SK-N-SH (cell line): ENCODE data around the gene TOX2. TPM values are rescaled to one million over a fixed set of nuclear protein-coding genes. Genes with fewer than 3 reads are reported as not detected.

ENCODE experiments used
- CTCF ChIA-PET: fragments of 300-600, 350-600 bp; formaldehyde crosslinking; extraction: SDS; loops from one replicate; lab custom pipeline; 2021; lab: Yijun Ruan, JAX
- POLR2A ChIA-PET: fragments of 350-600 bp; sonication (Branson Sonifier 250); formaldehyde crosslinking; extraction: SDS; loops from one replicate; lab custom pipeline; 2020; ENCODE audit warnings: antibody characterized with exemption, inconsistent platforms; lab: Yijun Ruan, JAX
- DNase-seq: peaks from one replicate; pipeline ENCODE4 v3.0.0; 2012
- H2AFZ ChIP-seq: fragments of 200-600 bp; sonication (generic); 2 replicates; pipeline ENCODE4 v1.8.1; 2016; ENCODE audit warnings: antibody characterized with exemption, mild to moderate bottlenecking, low read depth
- H3F3A ChIP-seq: fragments of 200-600 bp; sonication (generic); replicated peaks from 2 replicates; pipeline ENCODE3; 2016; ENCODE audit warnings: antibody characterized with exemption, mild to moderate bottlenecking; ENCODE audit not compliant: insufficient read depth
- H3K27ac ChIP-seq, 2 experiments: fragments of 200-500 bp in 1 of 2; fragments of 200-600 bp in 1 of 2; sonication (Bioruptor generic) in 1 of 2; sonication (generic), shearing (Covaris generic) in 1 of 2; 2 replicates each; pipeline versions ENCODE4 v1.5.1 to v1.6.1; 2014 to 2016; ENCODE audit warnings: low read depth in 2 of 2, inconsistent platforms in 1 of 2, low read length in 1 of 2, mild to moderate bottlenecking in 1 of 2, mixed read lengths in 1 of 2
- H3K27me3 ChIP-seq: fragments of 200-600 bp; sonication (generic), shearing (Covaris generic); 2 replicates; pipeline ENCODE4 v1.6.1; 2016; ENCODE audit warnings: mixed run types; ENCODE audit not compliant: insufficient read depth
- H3K36me3 ChIP-seq, 2 experiments: fragments of 200-500 bp in 1 of 2; fragments of 200-600 bp in 1 of 2; sonication (Bioruptor generic) in 1 of 2; sonication (generic) in 1 of 2; replicated peaks in 1 of 2; 2 replicates each; pipeline versions ENCODE3 to v1.5.1; 2014 to 2016; ENCODE audit warnings: low read length in 1 of 2, mild to moderate bottlenecking in 1 of 2; ENCODE audit not compliant: insufficient read depth in 2 of 2, control insufficient read depth in 1 of 2
- H3K4me1 ChIP-seq, 2 experiments: fragments of 200-500 bp in 1 of 2; fragments of 200-600 bp in 1 of 2; sonication (Bioruptor generic) in 1 of 2; sonication (generic), shearing (Covaris generic) in 1 of 2; 2 replicates each; pipeline versions ENCODE4 v1.5.1 to v1.6.1; 2014 to 2016; ENCODE audit warnings: low read depth in 1 of 2, low read length in 1 of 2, mixed run types in 1 of 2; ENCODE audit not compliant: insufficient read depth in 2 of 2, control insufficient read depth in 1 of 2
- H3K4me2 ChIP-seq: fragments of 200-600 bp; sonication (generic), shearing (Covaris generic); 2 replicates; pipeline ENCODE4 v1.6.1; 2017; ENCODE audit warnings: mixed run types
- H3K4me3 ChIP-seq, 2 experiments: fragments of 200-500 bp in 1 of 2; fragments of 200-600 bp in 1 of 2; sonication (Bioruptor generic) in 1 of 2; sonication (generic), shearing (Covaris generic) in 1 of 2; 2 replicates each; pipeline versions ENCODE4 v1.5.1 to v1.8.1; 2014 to 2016; ENCODE audit warnings: low read depth in 2 of 2, inconsistent platforms in 1 of 2, low read length in 1 of 2, mild to moderate bottlenecking in 1 of 2, mixed read lengths in 1 of 2, moderate library complexity in 1 of 2
- H3K79me2 ChIP-seq: fragments of 200-600 bp; sonication (generic); 2 replicates; pipeline ENCODE4 v1.8.1; 2017; ENCODE audit warnings: mild to moderate bottlenecking; ENCODE audit not compliant: insufficient read depth
- H3K9ac ChIP-seq: fragments of 200-600 bp; sonication (generic); 2 replicates; pipeline ENCODE4 v1.6.1; 2017; ENCODE audit warnings: mixed run types
- H3K9me2 ChIP-seq: fragments of 200-600 bp; sonication (generic); 2 replicates; pipeline ENCODE4 v1.6.1; 2017; ENCODE audit warnings: mixed run types
- H3K9me3 ChIP-seq: fragments of 200-600 bp; sonication (generic); 2 replicates; pipeline ENCODE4 v1.6.1; 2017; ENCODE audit warnings: mixed run types, mild to moderate bottlenecking, moderate library complexity
- H4K20me1 ChIP-seq: fragments of 200-600 bp; sonication (generic); 2 replicates; pipeline ENCODE4 v1.6.1; 2017; ENCODE audit warnings: mild to moderate bottlenecking, mixed run types; ENCODE audit not compliant: insufficient read depth
- CTCF ChIP-seq: fragments of 200-600 bp; sonication (generic); IDR thresholded peaks from 2 replicates; pipeline ENCODE4 v1.6.1; 2017; ENCODE audit warnings: antibody characterized with exemption, mild to moderate bottlenecking, moderate library complexity
- ELF1 ChIP-seq: IDR thresholded peaks from 2 replicates; pipeline ENCODE4 v1.4.0; 2012
- EP300 ChIP-seq, 2 experiments: IDR thresholded peaks; 2 replicates each; pipeline versions ENCODE4 v1.4.0 to v1.6.1; 2012; ENCODE audit warnings: borderline replicate concordance in 1 of 2, low read depth in 1 of 2, low read length in 1 of 2
- EZH2phosphoT487 ChIP-seq: fragments of 200-600 bp; sonication (generic); IDR thresholded peaks from 2 replicates; pipeline ENCODE4 v1.6.1; 2017; ENCODE audit warnings: low read depth, mixed run types, mild to moderate bottlenecking, antibody characterized with exemption, moderate library complexity, borderline replicate concordance
- FOSL2 ChIP-seq: IDR thresholded peaks from 2 replicates; pipeline ENCODE4 v1.4.0; 2012; ENCODE audit warnings: low read depth, mild to moderate bottlenecking, moderate library complexity, borderline replicate concordance
- FOXJ3 ChIP-seq: sonication (generic); formaldehyde crosslinking; IDR thresholded peaks from 2 replicates; pipeline ENCODE4 v1.5.1; 2020; ENCODE audit warnings: mild to moderate bottlenecking, missing genetic modification reagents
- FOXM1 ChIP-seq: IDR thresholded peaks from 2 replicates; pipeline ENCODE4 v1.4.0; 2012; ENCODE audit warnings: low read depth, mild to moderate bottlenecking
- MEF2A ChIP-seq: IDR thresholded peaks from 2 replicates; pipeline ENCODE4 v1.4.0; 2012; ENCODE audit warnings: low read depth, borderline replicate concordance
- POLR2AphosphoS5 ChIP-seq: IDR thresholded peaks from 2 replicates; pipeline ENCODE4 v1.6.1; 2012; ENCODE audit warnings: low read depth, low read length
- RFX5 ChIP-seq: IDR thresholded peaks from 2 replicates; pipeline ENCODE4 v1.6.1; 2012; ENCODE audit warnings: mild to moderate bottlenecking, improper control_type of control experiment, low read length
- RXRA ChIP-seq: IDR thresholded peaks from 2 replicates; pipeline ENCODE4 v1.4.0; 2012; ENCODE audit warnings: low read depth, mild to moderate bottlenecking, borderline replicate concordance
- TAF1 ChIP-seq: IDR thresholded peaks from 2 replicates; pipeline ENCODE4 v1.6.1; 2012; ENCODE audit warnings: low read depth, mild to moderate bottlenecking, low read length, moderate library complexity, borderline replicate concordance
- TCF12 ChIP-seq: IDR thresholded peaks from 2 replicates; pipeline ENCODE4 v1.4.0; 2012
- TEAD4 ChIP-seq: IDR thresholded peaks from 2 replicates; pipeline ENCODE4 v1.4.0; 2012; ENCODE audit warnings: mild to moderate bottlenecking, borderline replicate concordance; ENCODE audit not compliant: insufficient read depth
- USF2 ChIP-seq: fragments of 150-350 bp; IDR thresholded peaks from 2 replicates; pipeline ENCODE4 v1.6.1; 2017; ENCODE audit warnings: antibody characterized with exemption, low read length, low read depth, borderline replicate concordance
- ZBTB33 ChIP-seq: IDR thresholded peaks from 2 replicates; pipeline ENCODE4 v1.4.0; 2012; ENCODE audit warnings: low read depth, borderline replicate concordance
- WGBS: methylation state at CpG from one replicate; pipeline ENCODE4 v1.1.6; 2017; ENCODE audit warnings: low lambda C conversion rate; 5-methylcytosine and 5-hydroxymethylcytosine counted together
- polyA plus RNA-seq, 3 experiments: library from polyadenylated mRNA; depleted of rRNA; stranded (reverse); fragments of >200 nt; gene quantifications; 2 replicates each; pipeline ENCODE4 v1.2.3, GENCODE V29; 2012
- TF ChIP-seq, protein P1 (sequence below): IDR thresholded peaks from 2 replicates; pipeline ENCODE4 v1.4.0; 2012; ENCODE audit warnings: low read depth
- TF ChIP-seq, protein P2 (sequence below): IDR thresholded peaks from 2 replicates; pipeline ENCODE4 v1.6.1; 2012; ENCODE audit warnings: mild to moderate bottlenecking, low read depth, low read length, moderate library complexity
- TF ChIP-seq, protein P3 (sequence below): IDR thresholded peaks from 2 replicates; pipeline ENCODE4 v1.4.0; 2012; ENCODE audit warnings: low read depth, borderline replicate concordance

Gene TOX2
- polyA plus RNA-seq, 1 of the 3 experiments (the other 2 are of a cell fraction): 15.4 TPM

- no peaks in the 10 kb centered on the region for H3F3A ChIP-seq
- no peak overlapping the region for H3K4me2 ChIP-seq
- H2AFZ ChIP-seq: no peak overlapping the region
- 86% methylated on average over 3 of the region's 5 CpGs for WGBS
- H3K4me3 ChIP-seq: no peak overlapping the region
- H4K20me1 ChIP-seq: no peaks in the 10 kb centered on the region
- H3K4me1 ChIP-seq: peaks cover 10 to 16% of the 10 kb centered on the region in 2 experiments; a peak in 2 of 4 replicates
- TF ChIP-seq, protein P1, sequence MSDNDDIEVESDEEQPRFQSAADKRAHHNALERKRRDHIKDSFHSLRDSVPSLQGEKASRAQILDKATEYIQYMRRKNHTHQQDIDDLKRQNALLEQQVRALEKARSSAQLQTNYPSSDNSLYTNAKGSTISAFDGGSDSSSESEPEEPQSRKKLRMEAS: no peak
- no peak for TF ChIP-seq EZH2phosphoT487
- no peak for TF ChIP-seq ELF1
- TF ChIP-seq RFX5: no peak
- no peak for TF ChIP-seq USF2
- TF ChIP-seq CTCF: no peak
- TF ChIP-seq EP300 (IDR thresholded peaks at IDR 0.05; ENCODE audit: borderline replicate concordance in 1 of 2, low read depth in 1 of 2, low read length in 1 of 2): no peak
- no peak for TF ChIP-seq FOXJ3 (CRISPR knock-in tag)
- no peak for TF ChIP-seq RXRA
- TF ChIP-seq, protein P2, sequence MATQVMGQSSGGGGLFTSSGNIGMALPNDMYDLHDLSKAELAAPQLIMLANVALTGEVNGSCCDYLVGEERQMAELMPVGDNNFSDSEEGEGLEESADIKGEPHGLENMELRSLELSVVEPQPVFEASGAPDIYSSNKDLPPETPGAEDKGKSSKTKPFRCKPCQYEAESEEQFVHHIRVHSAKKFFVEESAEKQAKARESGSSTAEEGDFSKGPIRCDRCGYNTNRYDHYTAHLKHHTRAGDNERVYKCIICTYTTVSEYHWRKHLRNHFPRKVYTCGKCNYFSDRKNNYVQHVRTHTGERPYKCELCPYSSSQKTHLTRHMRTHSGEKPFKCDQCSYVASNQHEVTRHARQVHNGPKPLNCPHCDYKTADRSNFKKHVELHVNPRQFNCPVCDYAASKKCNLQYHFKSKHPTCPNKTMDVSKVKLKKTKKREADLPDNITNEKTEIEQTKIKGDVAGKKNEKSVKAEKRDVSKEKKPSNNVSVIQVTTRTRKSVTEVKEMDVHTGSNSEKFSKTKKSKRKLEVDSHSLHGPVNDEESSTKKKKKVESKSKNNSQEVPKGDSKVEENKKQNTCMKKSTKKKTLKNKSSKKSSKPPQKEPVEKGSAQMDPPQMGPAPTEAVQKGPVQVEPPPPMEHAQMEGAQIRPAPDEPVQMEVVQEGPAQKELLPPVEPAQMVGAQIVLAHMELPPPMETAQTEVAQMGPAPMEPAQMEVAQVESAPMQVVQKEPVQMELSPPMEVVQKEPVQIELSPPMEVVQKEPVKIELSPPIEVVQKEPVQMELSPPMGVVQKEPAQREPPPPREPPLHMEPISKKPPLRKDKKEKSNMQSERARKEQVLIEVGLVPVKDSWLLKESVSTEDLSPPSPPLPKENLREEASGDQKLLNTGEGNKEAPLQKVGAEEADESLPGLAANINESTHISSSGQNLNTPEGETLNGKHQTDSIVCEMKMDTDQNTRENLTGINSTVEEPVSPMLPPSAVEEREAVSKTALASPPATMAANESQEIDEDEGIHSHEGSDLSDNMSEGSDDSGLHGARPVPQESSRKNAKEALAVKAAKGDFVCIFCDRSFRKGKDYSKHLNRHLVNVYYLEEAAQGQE: no peak
- TF ChIP-seq FOSL2: no peak
- no peak for TF ChIP-seq POLR2AphosphoS5
- no peak for TF ChIP-seq ZBTB33
- no peak for TF ChIP-seq TAF1
- TF ChIP-seq MEF2A: no peak
- no peak for TF ChIP-seq TCF12
- TF ChIP-seq FOXM1: no peak
- no peak for TF ChIP-seq TEAD4
- TF ChIP-seq, protein P3, sequence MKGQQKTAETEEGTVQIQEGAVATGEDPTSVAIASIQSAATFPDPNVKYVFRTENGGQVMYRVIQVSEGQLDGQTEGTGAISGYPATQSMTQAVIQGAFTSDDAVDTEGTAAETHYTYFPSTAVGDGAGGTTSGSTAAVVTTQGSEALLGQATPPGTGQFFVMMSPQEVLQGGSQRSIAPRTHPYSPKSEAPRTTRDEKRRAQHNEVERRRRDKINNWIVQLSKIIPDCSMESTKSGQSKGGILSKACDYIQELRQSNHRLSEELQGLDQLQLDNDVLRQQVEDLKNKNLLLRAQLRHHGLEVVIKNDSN: no peak
- H3K9me3 ChIP-seq: no peaks in the 10 kb centered on the region
- no peaks in the 10 kb centered on the region for H3K79me2 ChIP-seq
- DNase-seq: no peak
- H3K27ac ChIP-seq: no peak overlapping the region
- no peak overlapping the region for H3K9ac ChIP-seq
- H3K36me3 ChIP-seq: no peaks in the 10 kb centered on the region
- H3K27me3 ChIP-seq: no peaks in the 10 kb centered on the region
- CTCF ChIA-PET: interaction anchor here (0.9 to 2.5 kb wide), 9 partner anchors 9 to 233 kb away, joined by 3 to 12 read pairs (median 5); no protein-coding TSS in a partner anchor
- POLR2A ChIA-PET: no interaction called here
- no peaks in the 10 kb centered on the region for H3K9me2 ChIP-seq
Observed at GRCh38 chr20:43982886-43983285, 68.2 kb downstream of the TOX2 start.
